CD4-positive, CD25-positive, alpha-beta regulatory T cell (primary cell): ENCODE measurements around the gene ASB15. TPM values are rescaled to one million over a fixed set of nuclear protein-coding genes. Genes with fewer than 3 reads are reported as not detected.

Experiments used
- ATAC-seq, 2 donors: fragments of 150-1000 bp; cut with Tn5 transposase; one replicate each; pipeline ENCODE4 v1.10.0; 2021; ENCODE audit warnings: low read depth in 2 of 2, moderate number of reproducible peaks in 2 of 2, moderate library complexity in 1 of 2
- DNase-seq, 3 donors: peaks; one replicate each; pipeline versions ENCODE4 v3.0.0 to v3.0.0-alpha.2; 2012 to 2022; ENCODE audit warnings: mixed read lengths in 1 of 3
- H3K27ac ChIP-seq: one replicate; pipeline ENCODE4 v1.7.0; 2013; ENCODE audit warnings: mild to moderate bottlenecking, low read length; ENCODE audit not compliant: insufficient read depth, poor library complexity, severe bottlenecking
- H3K27me3 ChIP-seq: one replicate; pipeline ENCODE4 v1.7.0; 2013; ENCODE audit warnings: low read length; ENCODE audit not compliant: control insufficient read depth, insufficient read depth
- H3K36me3 ChIP-seq: one replicate; pipeline ENCODE4 v1.7.0; 2013; ENCODE audit warnings: mild to moderate bottlenecking, low read length, moderate library complexity; ENCODE audit not compliant: control insufficient read depth, insufficient read depth
- H3K4me1 ChIP-seq: 2 replicates; pipeline ENCODE4 v1.7.0; 2013; ENCODE audit warnings: mild to moderate bottlenecking, low read length; ENCODE audit not compliant: insufficient read depth, control insufficient read depth, poor library complexity, severe bottlenecking
- H3K4me3 ChIP-seq: one replicate; pipeline ENCODE4 v1.7.0; 2013; ENCODE audit warnings: low read depth, mild to moderate bottlenecking, low read length, moderate library complexity
- H3K9me3 ChIP-seq, 2 experiments: 1 replicate in 1 of 2; 2 replicates in 1 of 2; pipeline ENCODE4 v1.7.0; 2013; ENCODE audit warnings: low read length in 2 of 2, mild to moderate bottlenecking in 1 of 2, moderate library complexity in 1 of 2; ENCODE audit not compliant: control insufficient read depth in 2 of 2
- H3K27ac Mint-ChIP-seq, 3 donors: one replicate each; pipeline ENCODE4 v1.8.0; 2020 to 2022; ENCODE audit warnings: mild to moderate bottlenecking in 3 of 3, mixed read lengths in 3 of 3, moderate library complexity in 2 of 3
- H3K27me3 Mint-ChIP-seq: one replicate; pipeline ENCODE4 v1.8.0; 2022; ENCODE audit warnings: mild to moderate bottlenecking, mixed read lengths
- H3K36me3 Mint-ChIP-seq: one replicate; pipeline ENCODE4 v1.8.0; 2020; ENCODE audit warnings: mixed read lengths
- H3K4me1 Mint-ChIP-seq, 4 donors: one replicate each; pipeline ENCODE4 v1.8.0; 2020 to 2022; ENCODE audit warnings: mixed read lengths in 4 of 4, mild to moderate bottlenecking in 1 of 4
- H3K4me3 Mint-ChIP-seq, 4 donors: one replicate each; pipeline ENCODE4 v1.8.0; 2020 to 2022; ENCODE audit warnings: mild to moderate bottlenecking in 4 of 4, mixed read lengths in 4 of 4, moderate library complexity in 3 of 4
- H3K9me3 Mint-ChIP-seq, 7 donors: one replicate each; pipeline ENCODE4 v1.8.0; 2020 to 2022; ENCODE audit warnings: mixed read lengths in 7 of 7, mild to moderate bottlenecking in 3 of 7, moderate library complexity in 2 of 7
- polyA plus RNA-seq, 4 donors: library from polyadenylated mRNA; unstranded; fragments of 300-500 nt; fragmentation: Illumina TruSeq; gene quantifications; one replicate each; pipeline ENCODE4 v1.2.3, GENCODE V29; 2021
- total RNA-seq: library from RNA; stranded (reverse); gene quantifications from one replicate; pipeline ENCODE4 v1.2.3, GENCODE V29; 2022

ASB15 gene
- total and polyA plus RNA-seq, 5 donors from 2014 or later = 0.14 TPM; not detected in 4

- H3K4me1 Mint-ChIP-seq = no peaks in the 10 kb centered on the region
- DNase-seq = no peak
- Histone ChIP-seq H3K27ac (no peak overlapping the region), H3K9me3 (no peaks in the 10 kb centered on the region), H3K4me1 (no peaks in the 10 kb centered on the region), H3K36me3 (no peaks in the 10 kb centered on the region), H3K4me3 (no peak overlapping the region), H3K27me3 (no peaks in the 10 kb centered on the region)
- H3K36me3 Mint-ChIP-seq = no peaks in the 10 kb centered on the region
- no peak overlapping the region for H3K27ac Mint-ChIP-seq
- no peak overlapping the region for H3K4me3 Mint-ChIP-seq
- H3K9me3 Mint-ChIP-seq = peaks cover 0 to 3% (median 0%) of the 10 kb centered on the region in 7 donors
- no peak for ATAC-seq
- peaks cover 22% of the 10 kb centered on the region for H3K27me3 Mint-ChIP-seq
These were observed 13.7 kb downstream of the ASB15 start for GRCh38 chr7:123615344-123615743.

- Histone ChIP-seq H3K4me1 (no peaks in the 10 kb centered on the region), H3K4me3 (no peak overlapping the region), H3K36me3 (no peaks in the 10 kb centered on the region), H3K9me3 (no peaks in the 10 kb centered on the region), H3K27me3 (no peaks in the 10 kb centered on the region), H3K27ac (no peak overlapping the region)
- Mint-ChIP-seq H3K27me3 (peaks cover 18% of the 10 kb centered on the region), H3K27ac (no peak overlapping the region), H3K4me1 (no peaks in the 10 kb centered on the region), H3K4me3 (no peak overlapping the region), H3K36me3 (no peaks in the 10 kb centered on the region), H3K9me3 (peaks cover 0 to 3% (median 0%) of the 10 kb centered on the region in 7 donors)
- DNase-seq (no peak), ATAC-seq (no peak)
These were observed 14.6 kb downstream of the ASB15 start for GRCh38 chr7:123616223-123616622.

GRCh38 chr7:123621707-123622106, 20.1 kb downstream of the ASB15 start:
- Histone ChIP-seq H3K27ac (no peak overlapping the region), H3K9me3 (no peaks in the 10 kb centered on the region), H3K4me3 (no peak overlapping the region), H3K27me3 (no peaks in the 10 kb centered on the region), H3K4me1 (no peaks in the 10 kb centered on the region), H3K36me3 (no peaks in the 10 kb centered on the region)
- no peak overlapping the region for H3K4me3 Mint-ChIP-seq
- H3K4me1 Mint-ChIP-seq = peaks cover 0 to 5% (median 0%) of the 10 kb centered on the region in 4 donors
- no peak overlapping the region for H3K27ac Mint-ChIP-seq
- no peaks in the 10 kb centered on the region for H3K27me3 Mint-ChIP-seq
- no peaks in the 10 kb centered on the region for H3K36me3 Mint-ChIP-seq
- no peak for ATAC-seq
- no peak for DNase-seq
- H3K9me3 Mint-ChIP-seq = no peaks in the 10 kb centered on the region

GRCh38 chr7:123622660-123623386, 21.2 kb downstream of the ASB15 start:
- Histone ChIP-seq H3K9me3 (no peaks in the 10 kb centered on the region), H3K4me3 (no peak overlapping the region)
- peaks cover 0 to 5% (median 0%) of the 10 kb centered on the region in 4 donors for H3K4me1 Mint-ChIP-seq

GRCh38 chr7:123624527-123625183, 23.0 kb downstream of the ASB15 start:
- no peaks in the 10 kb centered on the region for H3K9me3 ChIP-seq
- no peak overlapping the region for H3K4me3 Mint-ChIP-seq
- no peaks in the 10 kb centered on the region for H3K9me3 Mint-ChIP-seq
- no peaks in the 10 kb centered on the region for H3K36me3 Mint-ChIP-seq
- no peaks in the 10 kb centered on the region for H3K36me3 ChIP-seq
- no peak overlapping the region for H3K4me3 ChIP-seq
- no peaks in the 10 kb centered on the region for H3K27me3 Mint-ChIP-seq
- H3K27ac Mint-ChIP-seq = no peak overlapping the region
- H3K27ac ChIP-seq = no peak overlapping the region
- no peaks in the 10 kb centered on the region for H3K27me3 ChIP-seq
- DNase-seq = peak; percentile 7 to 71 (median 36)
- H3K4me1 Mint-ChIP-seq = peaks cover 0 to 5% (median 0%) of the 10 kb centered on the region in 4 donors
- H3K4me1 ChIP-seq = no peaks in the 10 kb centered on the region
- ATAC-seq = no peak

More at GRCh38 chr7:123622660-123623386, 21.2 kb downstream of the ASB15 start:
- Mint-ChIP-seq H3K27me3 (no peaks in the 10 kb centered on the region), H3K36me3 (no peaks in the 10 kb centered on the region), H3K4me3 (no peak overlapping the region), H3K9me3 (no peaks in the 10 kb centered on the region), H3K27ac (no peak overlapping the region)
- Histone ChIP-seq H3K27ac (no peak overlapping the region), H3K27me3 (no peaks in the 10 kb centered on the region), H3K4me1 (no peaks in the 10 kb centered on the region), H3K36me3 (no peaks in the 10 kb centered on the region)
- no peak for ATAC-seq
- DNase-seq = no peak

GRCh38 chr7:123625254-123625653, 23.6 kb downstream of the ASB15 start:
- H3K27ac Mint-ChIP-seq = no peak overlapping the region
- H3K36me3 Mint-ChIP-seq = no peaks in the 10 kb centered on the region
- no peak overlapping the region for H3K4me3 ChIP-seq
- DNase-seq (no peak), ATAC-seq (no peak)
- peaks cover 0 to 5% (median 0%) of the 10 kb centered on the region in 4 donors for H3K4me1 Mint-ChIP-seq
- H3K27ac ChIP-seq = no peak overlapping the region
- no peak overlapping the region for H3K4me3 Mint-ChIP-seq
- H3K4me1 ChIP-seq = no peaks in the 10 kb centered on the region
- H3K36me3 ChIP-seq = no peaks in the 10 kb centered on the region
- H3K27me3 ChIP-seq = no peaks in the 10 kb centered on the region
- no peaks in the 10 kb centered on the region for H3K27me3 Mint-ChIP-seq
- H3K9me3 Mint-ChIP-seq = no peaks in the 10 kb centered on the region
- H3K9me3 ChIP-seq = no peaks in the 10 kb centered on the region

GRCh38 chr7:123627851-123628250, 26.2 kb downstream of the ASB15 start:
- no peaks in the 10 kb centered on the region for H3K36me3 ChIP-seq
- DNase-seq = no peak
- no peaks in the 10 kb centered on the region for H3K27me3 ChIP-seq
- no peak overlapping the region for H3K27ac ChIP-seq
- no peak overlapping the region for H3K4me3 ChIP-seq
- no peak overlapping the region for H3K27ac Mint-ChIP-seq
- peaks cover 0 to 5% (median 0%) of the 10 kb centered on the region in 4 donors for H3K4me1 Mint-ChIP-seq
- H3K9me3 Mint-ChIP-seq = no peaks in the 10 kb centered on the region
- H3K36me3 Mint-ChIP-seq = no peaks in the 10 kb centered on the region
- no peak overlapping the region for H3K4me3 Mint-ChIP-seq
- no peak for ATAC-seq
- no peaks in the 10 kb centered on the region for H3K4me1 ChIP-seq
- no peaks in the 10 kb centered on the region for H3K27me3 Mint-ChIP-seq
- no peaks in the 10 kb centered on the region for H3K9me3 ChIP-seq

- H3K27me3 ChIP-seq = no peaks in the 10 kb centered on the region
- H3K4me1 Mint-ChIP-seq = peaks cover 0 to 5% (median 0%) of the 10 kb centered on the region in 4 donors
- no peak for ATAC-seq
These were observed 27.2 kb downstream of the ASB15 start for GRCh38 chr7:123628829-123629228.

More at GRCh38 chr7:123628829-123629228, 27.2 kb downstream of the ASB15 start:
- Histone ChIP-seq H3K9me3 (no peaks in the 10 kb centered on the region), H3K27ac (no peak overlapping the region), H3K36me3 (no peaks in the 10 kb centered on the region), H3K4me1 (no peaks in the 10 kb centered on the region), H3K4me3 (no peak overlapping the region)
- no peak overlapping the region for H3K27ac Mint-ChIP-seq
- H3K9me3 Mint-ChIP-seq = no peaks in the 10 kb centered on the region
- H3K4me3 Mint-ChIP-seq = no peak overlapping the region
- no peaks in the 10 kb centered on the region for H3K27me3 Mint-ChIP-seq
- no peaks in the 10 kb centered on the region for H3K36me3 Mint-ChIP-seq
- DNase-seq = no peak
